ENCODE results near the gene IL1A.

Gene IL1A

GRCh38 chr2:112793449-112793978, 9.2 kb upstream of the IL1A start:
- no peak for DNase-seq (ENCODE audit: low read depth in 2 of 2)

- no peak for DNase-seq (ENCODE audit: low read depth in 2 of 2)
Measured at GRCh38 chr2:112792419-112792818, 8.1 kb upstream of the IL1A start.

- no peak for DNase-seq (ENCODE audit: low read depth in 2 of 2)
Measured at GRCh38 chr2:112791693-112792230, 7.5 kb upstream of the IL1A start.

GRCh38 chr2:112791019-112791418, 6.7 kb upstream of the IL1A start:
- no peak for DNase-seq (ENCODE audit: low read depth in 2 of 2)

- DNase-seq (ENCODE audit: low read depth in 2 of 2) = no peak
Measured at GRCh38 chr2:112790305-112790704, 6.0 kb upstream of the IL1A start.

- no peak for DNase-seq (ENCODE audit: low read depth in 2 of 2)
Measured at GRCh38 chr2:112789186-112789585, 4.9 kb upstream of the IL1A start.

GRCh38 chr2:112788653-112789052, 4.4 kb upstream of the IL1A start:
- no peak for DNase-seq (ENCODE audit: low read depth in 2 of 2)

GRCh38 chr2:112787729-112788393, 3.6 kb upstream of the IL1A start:
- DNase-seq (ENCODE audit: low read depth in 2 of 2) = no peak

- DNase-seq (ENCODE audit: low read depth in 2 of 2) = no peak
Measured at GRCh38 chr2:112787294-112787693, 3.0 kb upstream of the IL1A start.

GRCh38 chr2:112783187-112783714, 1.0 kb downstream of the IL1A start:
- no peak for DNase-seq (ENCODE audit: low read depth in 2 of 2)

- no peak for DNase-seq (ENCODE audit: low read depth in 2 of 2)
Measured at GRCh38 chr2:112782234-112782799, 2.0 kb downstream of the IL1A start.

- no peak for DNase-seq (ENCODE audit: low read depth in 2 of 2)
Measured at GRCh38 chr2:112779598-112779997, 4.7 kb downstream of the IL1A start.

GRCh38 chr2:112777036-112777435, 7.3 kb downstream of the IL1A start:
- DNase-seq (ENCODE audit: low read depth in 2 of 2) = no peak

GRCh38 chr2:112776113-112776512, 8.2 kb downstream of the IL1A start:
- no peak for DNase-seq (ENCODE audit: low read depth in 2 of 2)

- no peak for DNase-seq (ENCODE audit: low read depth in 2 of 2)
Measured at GRCh38 chr2:112774536-112775285, 9.6 kb downstream of the IL1A start.

GRCh38 chr2:112773556-112773955, 10.7 kb downstream of the IL1A start:
- DNase-seq (ENCODE audit: low read depth in 2 of 2) = no peak

- DNase-seq (ENCODE audit: low read depth in 2 of 2) = no peak
Measured at GRCh38 chr2:112772911-112773475, 11.3 kb downstream of the IL1A start.

- no peak for DNase-seq (ENCODE audit: low read depth in 2 of 2)
Measured at GRCh38 chr2:112772322-112772721, 12.0 kb downstream of the IL1A start.

- DNase-seq (ENCODE audit: low read depth in 2 of 2) = no peak
Measured at GRCh38 chr2:112768432-112768831, 15.9 kb downstream of the IL1A start.

- no peak for DNase-seq (ENCODE audit: low read depth in 2 of 2)
Measured at GRCh38 chr2:112767693-112768330, 16.5 kb downstream of the IL1A start.

- no peak for DNase-seq (ENCODE audit: low read depth in 2 of 2)
Measured at GRCh38 chr2:112765251-112765650, 19.0 kb downstream of the IL1A start.
